GM12873 (cell line): Measurements from ENCODE around the gene AP3S1.
A peak's percentile ranks its signal among the peaks of the same experiment; 100 is the strongest.

ENCODE experiments used
- TF ChIP-seq, protein P1 (sequence below): IDR thresholded peaks from 2 replicates; pipeline ENCODE4 v1.5.1; 2012; ENCODE audit warnings: low read depth, mild to moderate bottlenecking, moderate library complexity, low read length, control low read depth; ENCODE audit not compliant: insufficient read depth; ENCODE audit errors: missing control alignments

The AP3S1 gene

DNA sequence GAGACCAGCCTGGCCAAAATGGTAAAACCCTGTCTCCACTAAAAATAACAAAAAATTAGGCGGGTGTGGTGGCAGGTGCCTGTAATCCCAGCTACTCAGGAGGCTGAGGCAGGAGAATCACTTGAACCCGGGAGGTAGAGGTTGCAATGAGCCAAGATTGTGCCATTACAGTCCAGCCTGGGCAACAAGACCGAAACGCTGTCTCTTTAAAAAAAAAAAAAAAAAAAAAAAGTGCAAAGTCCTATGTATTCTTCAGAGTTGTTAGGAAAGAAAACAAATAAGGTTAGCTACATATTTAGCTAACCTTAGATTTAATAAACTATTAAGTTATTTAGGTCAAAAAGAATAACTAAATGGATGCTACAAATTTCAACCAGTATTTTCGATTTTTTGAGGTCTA lies 11.8 kb upstream of the AP3S1 start:
- TF ChIP-seq, protein P1, sequence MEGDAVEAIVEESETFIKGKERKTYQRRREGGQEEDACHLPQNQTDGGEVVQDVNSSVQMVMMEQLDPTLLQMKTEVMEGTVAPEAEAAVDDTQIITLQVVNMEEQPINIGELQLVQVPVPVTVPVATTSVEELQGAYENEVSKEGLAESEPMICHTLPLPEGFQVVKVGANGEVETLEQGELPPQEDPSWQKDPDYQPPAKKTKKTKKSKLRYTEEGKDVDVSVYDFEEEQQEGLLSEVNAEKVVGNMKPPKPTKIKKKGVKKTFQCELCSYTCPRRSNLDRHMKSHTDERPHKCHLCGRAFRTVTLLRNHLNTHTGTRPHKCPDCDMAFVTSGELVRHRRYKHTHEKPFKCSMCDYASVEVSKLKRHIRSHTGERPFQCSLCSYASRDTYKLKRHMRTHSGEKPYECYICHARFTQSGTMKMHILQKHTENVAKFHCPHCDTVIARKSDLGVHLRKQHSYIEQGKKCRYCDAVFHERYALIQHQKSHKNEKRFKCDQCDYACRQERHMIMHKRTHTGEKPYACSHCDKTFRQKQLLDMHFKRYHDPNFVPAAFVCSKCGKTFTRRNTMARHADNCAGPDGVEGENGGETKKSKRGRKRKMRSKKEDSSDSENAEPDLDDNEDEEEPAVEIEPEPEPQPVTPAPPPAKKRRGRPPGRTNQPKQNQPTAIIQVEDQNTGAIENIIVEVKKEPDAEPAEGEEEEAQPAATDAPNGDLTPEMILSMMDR, result no peak

DNA sequence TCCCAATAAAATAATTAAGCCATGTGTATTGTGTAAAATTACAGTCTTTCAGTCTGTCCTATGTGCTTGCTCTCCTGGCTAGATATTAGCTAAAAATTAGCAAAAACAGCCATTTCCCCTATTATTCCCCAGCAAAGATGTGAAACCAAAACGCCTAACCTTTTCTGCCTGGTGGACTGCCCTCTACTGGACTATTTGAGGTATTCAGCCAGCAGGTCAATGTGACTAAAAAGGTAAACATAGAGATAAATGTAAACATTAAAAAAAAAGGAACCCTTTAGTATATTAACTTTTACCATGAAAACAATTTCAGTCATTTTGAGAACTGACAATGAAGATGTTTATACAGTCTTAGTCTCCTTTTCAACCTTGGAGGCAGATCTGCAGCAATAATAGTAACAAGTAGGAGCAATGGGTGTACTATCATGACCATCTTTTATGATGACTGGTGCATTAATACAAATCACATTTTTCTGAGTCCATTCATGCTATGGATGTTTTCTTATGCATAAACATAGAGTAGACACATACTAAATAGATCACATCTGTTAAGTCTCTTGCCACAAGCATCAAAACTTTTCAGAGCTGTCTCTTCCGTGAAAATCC lies 10.5 kb upstream of the AP3S1 start:
- TF ChIP-seq, protein P1, result peak; percentile 69

DNA sequence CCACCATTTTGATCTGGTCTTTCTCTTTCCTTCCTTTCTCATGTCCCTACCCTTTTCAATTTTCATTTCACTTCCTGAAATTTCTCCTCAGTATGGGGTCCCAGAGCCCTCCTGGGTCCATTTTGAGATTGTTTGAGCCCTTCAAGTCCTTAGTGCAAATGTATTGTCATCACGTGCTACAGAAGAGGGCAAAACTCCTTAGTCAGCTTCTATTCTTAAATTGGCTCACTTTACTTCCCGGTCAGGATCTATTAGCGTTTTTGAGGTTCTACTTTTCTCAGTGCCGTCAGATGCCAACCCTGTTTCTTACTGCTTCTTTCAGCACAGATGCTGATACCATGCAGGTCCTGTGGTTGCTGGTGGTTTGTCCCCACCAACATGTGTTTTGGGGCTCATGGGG lies 6.3 kb upstream of the AP3S1 start:
- TF ChIP-seq, protein P1, result no peak

DNA sequence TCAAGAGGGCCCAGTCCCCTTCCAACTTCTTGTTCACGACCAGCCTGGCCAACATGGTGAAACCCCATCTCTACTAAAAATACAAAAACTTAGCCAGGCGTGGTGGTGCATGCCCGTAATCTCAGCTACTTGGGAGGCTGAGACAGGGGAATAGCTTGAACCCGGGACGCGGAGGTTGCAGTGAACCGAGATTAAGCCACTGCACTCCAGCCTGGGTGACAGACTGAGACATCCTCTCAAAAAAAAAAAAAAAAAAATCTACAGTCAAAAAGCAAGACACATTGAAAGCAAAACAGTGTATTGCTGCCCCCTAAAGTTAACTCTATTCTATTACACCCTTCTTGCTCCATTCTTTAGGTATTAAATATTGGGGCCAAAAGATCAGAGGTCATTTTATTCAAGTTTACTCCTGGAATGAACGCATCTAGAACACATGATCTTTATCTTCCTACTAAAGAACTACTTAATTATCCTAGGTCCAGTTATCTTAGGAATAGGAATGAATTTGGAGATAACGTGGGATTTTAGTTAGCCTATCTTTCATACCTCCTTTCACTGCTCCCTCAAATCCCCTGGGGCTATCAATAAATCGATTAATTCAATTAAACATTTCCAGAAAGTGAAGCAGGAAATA lies 2.7 kb upstream of the AP3S1 start:
- TF ChIP-seq, protein P1, result peak; percentile 59

DNA sequence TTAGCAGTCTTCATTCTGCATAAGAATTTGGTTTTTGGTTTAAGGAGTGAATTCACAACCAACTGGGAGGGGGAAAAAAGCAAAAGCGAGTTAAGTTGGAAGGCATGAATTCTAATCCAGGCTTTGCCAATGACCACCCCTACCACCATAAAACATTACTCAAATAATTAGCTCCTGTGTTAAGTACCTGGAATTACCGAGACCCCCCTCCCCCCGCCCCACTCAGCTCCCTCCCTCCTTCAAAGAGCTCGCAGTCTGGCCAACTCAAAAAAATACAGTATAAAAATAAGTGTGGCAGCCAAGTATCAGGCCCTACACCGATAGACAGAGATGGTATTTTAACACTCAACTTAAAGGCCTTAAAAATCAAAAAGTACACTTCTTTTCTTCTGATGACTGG lies 862 bp upstream of the AP3S1 start:
- TF ChIP-seq, protein P1, result no peak

DNA sequence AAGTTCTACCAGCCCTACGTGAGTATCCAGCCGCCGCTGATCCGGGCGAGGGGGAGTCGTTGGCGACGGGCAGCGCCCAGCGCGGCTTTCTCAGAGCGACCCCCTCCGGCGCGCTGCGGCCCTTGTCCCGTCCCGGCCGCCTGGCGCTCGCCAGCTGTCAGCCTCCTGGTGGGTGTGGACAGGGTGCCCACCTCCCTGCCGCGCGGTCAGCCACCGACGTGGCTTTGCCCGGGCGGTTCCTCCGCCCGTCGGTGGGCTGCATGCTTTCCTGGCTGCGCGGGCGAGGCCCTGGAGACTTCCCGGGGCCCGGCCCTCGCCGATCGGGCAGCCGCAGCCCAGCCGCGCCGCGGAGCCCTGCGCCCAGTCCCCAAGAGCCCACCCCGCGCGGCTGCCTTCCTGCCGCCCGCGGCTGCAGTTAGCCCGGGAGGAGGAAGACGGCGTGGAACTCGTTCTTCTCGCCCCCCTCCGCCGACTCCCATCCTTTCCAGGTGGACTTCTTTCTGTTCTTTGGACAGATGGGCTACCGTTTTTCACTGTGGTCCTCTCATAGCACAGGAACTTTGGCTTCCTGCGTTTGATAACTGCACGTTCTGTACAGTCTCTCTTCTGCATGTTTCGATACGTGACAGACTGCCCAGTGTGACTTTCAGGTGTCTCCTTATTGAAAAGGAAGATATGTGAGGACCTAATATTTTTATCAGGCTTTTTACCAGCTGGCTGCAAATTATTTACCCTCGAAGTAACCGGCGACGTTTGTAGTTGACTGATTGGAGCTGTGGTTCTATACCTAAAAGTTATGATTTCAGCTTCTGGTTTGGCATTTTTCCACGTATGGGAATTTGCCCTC lies 577 bp downstream of the AP3S1 start:
- TF ChIP-seq, protein P1, result peak; percentile 31

DNA sequence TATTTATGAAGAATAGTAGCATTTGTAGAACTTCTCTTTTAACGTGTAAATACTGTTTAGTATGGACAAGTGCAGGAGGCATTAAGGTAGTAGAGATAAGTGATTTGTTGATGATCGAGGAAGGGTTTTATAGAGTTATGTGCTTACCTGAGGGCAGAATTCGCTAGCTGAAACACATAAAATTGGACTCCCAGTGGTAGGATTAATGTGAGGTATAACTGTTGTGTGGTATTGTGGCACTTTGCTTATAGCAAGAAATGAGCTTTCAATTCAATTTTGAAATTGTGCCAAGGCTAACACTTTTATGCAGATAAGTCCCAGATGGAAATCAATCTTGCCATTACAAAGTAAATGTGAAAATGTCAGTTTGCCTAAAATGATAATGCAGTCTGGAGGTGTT lies 1.2 kb downstream of the AP3S1 start:
- TF ChIP-seq, protein P1, result no peak
